Cerebellar cortex (tissue), 1 donor: ENCODE results near the gene ZBTB33.

ENCODE experiments used
- DNase-seq: peaks from one replicate; pipeline ENCODE4 v3.0.0-alpha.2; 2015; ENCODE audit warnings: low spot score

Gene ZBTB33

GRCh38 chrX:120264341-120264740 is 13.7 kb downstream of the ZBTB33 start:
- DNase-seq, result no peak

GRCh38 chrX:120269373-120270035 is 18.9 kb downstream of the ZBTB33 start:
- no peak for DNase-seq

- DNase-seq, result no peak
Observed at GRCh38 chrX:120270567-120270966, 20.0 kb downstream of the ZBTB33 start.

GRCh38 chrX:120271218-120271617 is 20.6 kb downstream of the ZBTB33 start:
- DNase-seq, result no peak

GRCh38 chrX:120274145-120274544 is 23.5 kb downstream of the ZBTB33 start:
- no peak for DNase-seq

- no peak for DNase-seq
Observed at GRCh38 chrX:120274958-120275357, 24.3 kb downstream of the ZBTB33 start.

- no peak for DNase-seq
Observed at GRCh38 chrX:120281021-120281624, 30.5 kb downstream of the ZBTB33 start.

- no peak for DNase-seq
Observed at GRCh38 chrX:120281761-120282160, 31.1 kb downstream of the ZBTB33 start.

GRCh38 chrX:120282697-120283096 is 32.1 kb downstream of the ZBTB33 start:
- no peak for DNase-seq

GRCh38 chrX:120286733-120287512 is 36.3 kb downstream of the ZBTB33 start:
- DNase-seq, result no peak

GRCh38 chrX:120287513-120288112 is 37.0 kb downstream of the ZBTB33 start:
- no peak for DNase-seq

- DNase-seq, result no peak
Observed at GRCh38 chrX:120290107-120290506, 39.5 kb downstream of the ZBTB33 start.

GRCh38 chrX:120291211-120291610 is 40.6 kb downstream of the ZBTB33 start:
- DNase-seq, result no peak

- no peak for DNase-seq
Observed at GRCh38 chrX:120293015-120293414, 42.4 kb downstream of the ZBTB33 start.

- no peak for DNase-seq
Observed at GRCh38 chrX:120294651-120295050, 44.0 kb downstream of the ZBTB33 start.

- no peak for DNase-seq
Observed at GRCh38 chrX:120297923-120298322, 47.3 kb downstream of the ZBTB33 start.

- no peak for DNase-seq
Observed at GRCh38 chrX:120299928-120300327, 49.3 kb downstream of the ZBTB33 start.

- no peak for DNase-seq
Observed at GRCh38 chrX:120301497-120301896, 50.9 kb downstream of the ZBTB33 start.

GRCh38 chrX:120301960-120302359 is 51.3 kb downstream of the ZBTB33 start:
- DNase-seq, result no peak

GRCh38 chrX:120302434-120302833 is 51.8 kb downstream of the ZBTB33 start:
- no peak for DNase-seq

GRCh38 chrX:120304256-120304655 is 53.6 kb downstream of the ZBTB33 start:
- no peak for DNase-seq

- no peak for DNase-seq
Observed at GRCh38 chrX:120305531-120306141, 55.0 kb downstream of the ZBTB33 start.
